Measurements from ENCODE around the gene RNF223. TPM values are rescaled to one million over a fixed set of nuclear protein-coding genes. Genes with fewer than 3 reads are reported as not detected.

The RNF223 gene
- total RNA-seq, 1 experiment from 2014 or later: not detected

DNA sequence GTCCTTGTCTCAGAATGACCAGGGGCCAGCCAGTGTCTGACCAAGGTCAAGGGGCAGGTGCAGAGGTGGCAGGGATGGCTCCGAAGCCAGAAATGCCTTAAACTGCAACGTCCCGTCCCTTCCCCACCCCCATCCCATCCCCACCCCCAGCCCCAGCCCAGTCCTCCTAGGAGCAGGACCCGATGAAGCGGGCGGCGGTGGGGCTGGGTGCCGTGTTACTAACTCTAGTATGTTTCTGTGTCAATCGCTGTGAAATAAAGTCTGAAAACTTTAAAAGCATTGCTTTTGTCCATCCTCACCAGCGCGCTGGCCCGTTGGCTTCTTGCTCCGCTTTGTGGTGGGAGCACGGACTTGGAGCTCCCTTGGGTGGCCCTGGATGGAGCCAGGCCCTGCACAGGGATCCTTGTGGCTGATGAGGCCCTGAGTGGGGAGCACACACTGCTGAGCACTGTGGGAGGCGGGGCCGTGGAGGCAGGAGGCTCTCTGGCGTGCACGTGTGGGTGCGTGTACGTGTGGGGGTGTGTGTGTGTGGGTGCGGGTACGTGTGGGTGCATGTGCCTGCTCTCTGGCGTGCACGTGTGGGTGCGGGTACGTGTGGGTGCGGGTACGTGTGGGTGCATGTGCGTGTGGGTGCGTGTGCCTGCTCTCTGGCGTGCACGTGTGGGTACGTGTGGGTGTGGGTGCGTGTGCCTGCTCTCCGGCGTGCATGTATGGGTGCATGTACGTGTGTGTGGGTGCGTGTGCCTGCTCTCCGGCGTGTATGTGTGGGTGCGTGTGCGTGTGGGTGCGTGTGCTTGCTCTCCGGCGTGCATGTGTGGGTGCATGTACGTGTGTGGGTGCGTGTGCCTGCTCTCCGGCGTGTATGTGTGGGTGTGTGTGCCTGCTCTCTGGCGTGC, 18.0 kb downstream of the RNF223 start:
- Mint-ChIP-seq H3K4me3 (no peak overlapping the region), H3K4me1 (peaks cover 8% of the 10 kb centered on the region; the same call in 1 of the 2 replicates), H3K27ac (peak overlapping the region; percentile 72; the same call in 1 of the 2 replicates)

DNA sequence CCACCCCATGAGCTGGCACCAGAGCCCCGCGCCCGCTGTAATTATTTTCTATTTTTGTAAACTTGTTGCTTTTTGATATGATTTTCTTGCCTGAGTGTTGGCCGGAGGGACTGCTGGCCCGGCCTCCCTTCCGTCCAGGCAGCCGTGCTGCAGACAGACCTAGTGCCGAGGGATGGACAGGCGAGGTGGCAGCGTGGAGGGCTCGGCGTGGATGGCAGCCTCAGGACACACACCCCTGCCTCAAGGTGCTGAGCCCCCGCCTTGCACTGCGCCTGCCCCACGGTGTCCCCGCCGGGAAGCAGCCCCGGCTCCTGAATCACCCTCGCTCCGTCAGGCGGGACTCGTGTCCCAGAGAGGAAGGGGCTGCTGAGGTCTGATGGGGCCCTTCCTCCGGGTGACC, 19.1 kb downstream of the RNF223 start:
- Mint-ChIP-seq H3K4me1 (peaks cover 5% of the 10 kb centered on the region; the same call in 1 of the 2 replicates), H3K36me3 (peaks cover 17% of the 10 kb centered on the region), H3K27me3 (ENCODE audit: low read depth) (peaks cover 26% of the 10 kb centered on the region), H3K4me3 (no peak overlapping the region), H3K9me3 (peaks cover 6% of the 10 kb centered on the region), H3K27ac (no peak overlapping the region)
- no peak for DNase-seq (ENCODE audit: low spot score)
- TF ChIP-seq ETV6 (CRISPR knock-in tag; IDR thresholded peaks at IDR 0.05): no peak
- TF ChIP-seq PRRX2 (CRISPR knock-in tag; IDR thresholded peaks at IDR 0.05): no peak
- TF ChIP-seq ZNF219 (CRISPR knock-in tag; IDR thresholded peaks at IDR 0.05; ENCODE audit: borderline replicate concordance): no peak
- TF ChIP-seq ZNF423 (CRISPR knock-in tag; IDR thresholded peaks at IDR 0.05): no peak
- no peak for TF ChIP-seq IRF1 (CRISPR knock-in tag; IDR thresholded peaks at IDR 0.05)
- no peak for TF ChIP-seq MLX (CRISPR knock-in tag; IDR thresholded peaks at IDR 0.05)
- TF ChIP-seq ZNF396 (CRISPR knock-in tag; IDR thresholded peaks at IDR 0.05; ENCODE audit: borderline replicate concordance): no peak
- no peak for TF ChIP-seq HMGA2 (CRISPR knock-in tag; IDR thresholded peaks at IDR 0.05)
- TF ChIP-seq OVOL2 (CRISPR knock-in tag; IDR thresholded peaks at IDR 0.05; ENCODE audit: borderline replicate concordance): no peak
- TF ChIP-seq CTCF (IDR thresholded peaks at IDR 0.05): no peak
- TF ChIP-seq GRHL2 (CRISPR knock-in tag; IDR thresholded peaks at IDR 0.05; ENCODE audit: insufficient replicate concordance, severe bottlenecking): no peak
- TF ChIP-seq FOXJ3 (CRISPR knock-in tag; IDR thresholded peaks at IDR 0.05; ENCODE audit: borderline replicate concordance): no peak
- no peak for TF ChIP-seq CREB1 (CRISPR knock-in tag; IDR thresholded peaks at IDR 0.05)
- TF ChIP-seq, protein P1, sequence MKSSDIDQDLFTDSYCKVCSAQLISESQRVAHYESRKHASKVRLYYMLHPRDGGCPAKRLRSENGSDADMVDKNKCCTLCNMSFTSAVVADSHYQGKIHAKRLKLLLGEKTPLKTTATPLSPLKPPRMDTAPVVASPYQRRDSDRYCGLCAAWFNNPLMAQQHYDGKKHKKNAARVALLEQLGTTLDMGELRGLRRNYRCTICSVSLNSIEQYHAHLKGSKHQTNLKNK (CRISPR knock-in tag; IDR thresholded peaks at IDR 0.05): no peak
- TF ChIP-seq ZNF281 (CRISPR knock-in tag; IDR thresholded peaks at IDR 0.05): no peak
- no peak for TF ChIP-seq NR3C1 (CRISPR knock-in tag; conservative IDR thresholded peaks at IDR 0.05; ENCODE audit: low read depth)
- no peak for TF ChIP-seq RELA (CRISPR knock-in tag; IDR thresholded peaks at IDR 0.05; ENCODE audit: borderline replicate concordance)
- no peak for TF ChIP-seq NFE2L1 (CRISPR knock-in tag; IDR thresholded peaks at IDR 0.05)
- no peak for TF ChIP-seq TP53 (CRISPR knock-in tag; IDR thresholded peaks at IDR 0.05)
- TF ChIP-seq, protein P2, sequence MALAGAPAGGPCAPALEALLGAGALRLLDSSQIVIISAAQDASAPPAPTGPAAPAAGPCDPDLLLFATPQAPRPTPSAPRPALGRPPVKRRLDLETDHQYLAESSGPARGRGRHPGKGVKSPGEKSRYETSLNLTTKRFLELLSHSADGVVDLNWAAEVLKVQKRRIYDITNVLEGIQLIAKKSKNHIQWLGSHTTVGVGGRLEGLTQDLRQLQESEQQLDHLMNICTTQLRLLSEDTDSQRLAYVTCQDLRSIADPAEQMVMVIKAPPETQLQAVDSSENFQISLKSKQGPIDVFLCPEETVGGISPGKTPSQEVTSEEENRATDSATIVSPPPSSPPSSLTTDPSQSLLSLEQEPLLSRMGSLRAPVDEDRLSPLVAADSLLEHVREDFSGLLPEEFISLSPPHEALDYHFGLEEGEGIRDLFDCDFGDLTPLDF (CRISPR knock-in tag; IDR thresholded peaks at IDR 0.05): no peak
- ChIA-PET POLR2A (no interaction called here), CTCF (interaction anchor here (0.5 to 0.9 kb wide), 2 partner anchors 14 to 1445 kb away, joined by 3 to 4 read pairs; no protein-coding TSS in a partner anchor)
- ATAC-seq: no peak

More for the DNA sequence above, 18.0 kb downstream of the RNF223 start:
- POLR2A ChIA-PET: no interaction called here
- Mint-ChIP-seq H3K27me3 (ENCODE audit: low read depth) (peaks cover 37% of the 10 kb centered on the region), H3K9me3 (peaks cover 6% of the 10 kb centered on the region), H3K36me3 (peaks cover 17% of the 10 kb centered on the region)
- DNase-seq (ENCODE audit: low spot score) (no peak), ATAC-seq (no peak)
- CTCF ChIA-PET: no interaction called here
- TF ChIP-seq ZNF396 (CRISPR knock-in tag; IDR thresholded peaks at IDR 0.05; ENCODE audit: borderline replicate concordance) (no peak), IRF2 (CRISPR knock-in tag; IDR thresholded peaks at IDR 0.05; ENCODE audit: borderline replicate concordance, low read depth) (no peak), ESRRA (CRISPR knock-in tag; IDR thresholded peaks at IDR 0.05; ENCODE audit: borderline replicate concordance) (no peak), ELF4 (CRISPR knock-in tag; IDR thresholded peaks at IDR 0.05; ENCODE audit: low read depth) (no peak)
